Stimulated activated CD8-positive, alpha-beta memory T cell treated with anti-CD3 and anti-CD28 coated beads, Interleukin-12 subunit alpha, Interleukin-12 subunit beta, amount 100 ng/mL, for 24 hours (primary cell): ENCODE results near the gene SLC2A9.

Experiments used
- DNase-seq: peaks from one replicate; pipeline ENCODE4 v3.0.0-alpha.2; 2020; ENCODE audit errors: extremely low read depth

The SLC2A9 gene

GRCh38 chr4:10045481-10045880 is 24.2 kb upstream of the SLC2A9 start:
- DNase-seq: no peak

DNA sequence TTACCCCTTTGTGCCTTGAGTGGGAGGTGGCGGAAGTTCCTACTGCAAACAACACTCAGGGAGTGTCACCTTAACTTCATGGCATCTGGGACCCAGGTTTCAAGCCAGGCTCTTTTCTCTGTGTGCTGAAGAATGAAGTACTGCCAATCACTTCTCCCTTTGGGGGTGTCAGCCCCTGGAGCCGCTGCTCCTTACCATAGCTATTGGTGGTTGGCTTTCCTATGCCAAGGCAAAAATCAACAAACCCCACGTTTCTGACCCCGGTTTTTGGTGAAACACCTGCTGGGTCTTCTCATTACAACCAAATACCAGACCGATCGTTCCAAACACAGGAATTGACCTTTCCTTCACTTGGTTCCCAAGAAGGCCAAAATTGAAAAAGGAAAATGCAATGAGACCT is 19.7 kb upstream of the SLC2A9 start:
- DNase-seq: no peak

GRCh38 chr4:10040049-10040892 is 19.0 kb upstream of the SLC2A9 start:
- DNase-seq: no peak

GRCh38 chr4:10036807-10037342 is 15.6 kb upstream of the SLC2A9 start:
- no peak for DNase-seq

DNA sequence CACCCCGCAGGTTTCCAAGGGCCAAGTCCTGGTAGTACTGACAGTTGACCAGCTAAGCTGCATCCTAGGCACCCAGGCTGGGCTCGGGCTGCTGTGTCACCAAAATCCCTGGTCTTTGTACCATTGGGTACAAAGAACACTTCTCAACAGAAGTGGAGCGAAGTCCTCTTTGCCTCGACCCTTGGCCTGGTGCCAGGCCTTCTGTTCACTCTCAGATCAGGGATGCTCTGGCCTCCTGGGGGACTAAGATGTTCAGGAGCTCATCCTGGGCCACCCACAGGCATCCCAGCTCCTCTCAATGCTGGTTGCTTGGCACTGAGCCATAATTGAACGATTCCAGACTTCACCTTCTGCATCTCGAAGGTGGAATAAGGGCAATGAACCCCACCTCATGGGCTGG is 13.8 kb upstream of the SLC2A9 start:
- DNase-seq: no peak

- no peak for DNase-seq
Measured at GRCh38 chr4:10034612-10035104, 13.4 kb upstream of the SLC2A9 start.

DNA sequence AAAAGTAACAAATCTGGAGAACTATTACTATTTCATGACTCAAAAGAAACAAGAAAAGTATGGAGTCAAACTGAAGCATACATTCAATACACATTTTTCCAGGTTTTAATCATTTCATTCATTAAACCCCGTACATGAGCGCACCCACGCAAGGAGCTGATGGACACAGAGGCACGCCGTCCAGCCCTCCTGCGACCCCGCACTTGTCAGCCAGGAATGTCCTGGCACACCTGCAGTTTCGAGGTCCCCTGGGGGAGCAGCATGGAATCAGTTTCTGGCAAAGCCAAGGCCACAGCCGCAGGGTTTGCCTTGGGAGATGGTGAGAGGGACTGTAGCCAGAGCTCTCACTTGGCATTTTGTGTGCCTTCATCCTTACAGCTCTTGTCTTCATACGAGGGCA is 12.8 kb upstream of the SLC2A9 start:
- DNase-seq: no peak

- no peak for DNase-seq
Measured at GRCh38 chr4:10033191-10033881, 12.0 kb upstream of the SLC2A9 start.

- DNase-seq: no peak
Measured at GRCh38 chr4:10032625-10033024, 11.3 kb upstream of the SLC2A9 start.

DNA sequence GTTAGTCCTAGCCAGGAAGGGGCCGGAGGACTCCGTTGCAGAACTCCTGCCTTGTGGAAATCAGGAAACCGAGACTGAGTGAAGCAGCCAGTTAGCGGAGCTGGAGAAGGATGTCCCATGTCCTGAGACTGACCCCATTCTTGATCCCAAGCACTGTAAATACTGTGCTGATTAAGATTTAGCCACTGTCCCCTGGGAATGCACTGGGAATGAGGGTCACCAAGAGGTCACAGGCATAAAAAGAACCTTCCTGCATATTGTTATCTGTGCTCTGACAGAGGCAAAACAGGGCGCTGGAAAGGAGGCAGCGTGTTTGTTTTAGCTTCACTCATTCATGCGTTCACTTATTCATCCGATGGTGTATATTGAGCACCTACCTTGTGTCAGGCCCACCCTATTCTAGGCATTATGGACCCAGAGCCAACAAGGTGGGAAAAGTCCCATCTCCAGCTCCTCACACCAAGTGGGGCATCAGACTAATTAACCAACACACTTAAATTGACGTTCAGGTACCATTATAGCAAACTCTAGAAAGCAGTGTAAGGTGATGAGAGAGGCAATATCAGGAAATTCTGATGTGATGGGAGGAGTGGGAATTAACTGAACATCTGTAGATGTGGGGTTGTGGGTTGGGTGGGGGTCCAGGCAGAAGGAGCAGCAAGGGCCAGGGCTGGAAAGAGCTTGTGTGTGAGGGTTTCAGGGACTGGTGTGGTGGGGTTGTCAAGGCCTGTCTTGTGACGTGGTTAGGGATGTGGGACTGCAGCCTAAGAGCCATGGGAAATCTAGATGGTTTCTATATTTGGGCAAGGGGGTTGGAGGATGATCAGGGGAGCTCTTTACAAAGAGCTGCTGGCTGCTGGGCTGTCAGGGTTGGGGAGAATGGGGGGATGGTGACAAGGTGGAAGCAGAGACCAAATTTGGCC is 10.6 kb upstream of the SLC2A9 start:
- DNase-seq: no peak

- DNase-seq: no peak
Measured at GRCh38 chr4:10030972-10031667, 9.8 kb upstream of the SLC2A9 start.

DNA sequence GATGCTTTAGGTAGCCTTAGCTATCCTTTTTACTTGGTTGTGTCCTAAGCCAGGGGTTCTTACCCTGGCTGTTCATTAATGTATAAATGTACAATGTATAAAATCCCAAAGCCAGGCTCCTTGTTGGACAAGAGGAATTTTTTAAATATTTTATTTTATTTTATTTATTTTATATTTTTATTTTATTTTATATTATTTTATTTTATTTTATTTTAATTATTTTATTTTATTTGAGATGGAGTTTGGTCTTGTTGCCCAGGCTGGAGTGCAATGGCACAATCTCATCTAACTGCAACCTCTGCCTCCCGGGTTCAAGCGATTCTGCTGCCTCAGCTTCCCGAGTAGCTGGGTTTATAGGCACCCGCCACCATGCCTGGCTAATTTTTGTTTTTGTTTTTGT is 8.1 kb upstream of the SLC2A9 start:
- no peak for DNase-seq

DNA sequence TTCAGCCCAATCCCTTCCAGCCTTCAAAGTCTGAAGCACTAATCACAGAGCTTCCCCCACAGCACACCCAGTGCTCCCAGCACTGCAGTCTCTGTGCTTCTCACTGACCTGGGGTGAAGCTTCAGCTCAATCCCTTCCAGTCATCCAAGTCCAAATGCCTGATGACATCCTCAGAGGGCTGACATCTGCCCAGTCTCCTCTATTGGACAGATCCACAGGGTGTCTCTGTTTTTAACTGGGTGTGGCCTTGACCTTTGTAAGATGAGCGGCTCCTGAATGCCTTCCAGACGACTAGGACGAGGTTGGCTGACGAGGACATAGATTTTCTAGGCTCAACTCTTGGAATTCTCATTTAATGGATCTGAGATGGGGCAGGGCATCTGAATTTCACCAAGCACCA is 7.6 kb upstream of the SLC2A9 start:
- no peak for DNase-seq

DNA sequence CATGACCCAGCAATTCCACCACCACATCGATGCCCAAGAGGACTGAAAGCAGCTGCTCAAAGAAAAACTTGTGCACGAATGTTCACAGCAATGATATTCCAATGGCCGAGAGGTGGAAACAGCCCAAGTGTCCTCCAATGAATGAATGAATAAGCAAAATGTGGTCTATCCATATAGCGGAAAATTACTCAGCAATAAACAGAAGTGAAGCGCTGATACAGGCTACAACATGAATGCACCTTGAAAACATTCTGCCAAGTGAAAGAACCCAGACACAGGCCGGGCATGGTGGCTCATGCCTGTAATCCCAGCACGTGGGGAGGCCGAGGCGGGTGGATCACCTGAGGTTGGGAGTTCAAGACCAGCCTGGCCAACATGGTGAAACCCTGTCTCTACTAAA is 5.2 kb upstream of the SLC2A9 start:
- no peak for DNase-seq

DNA sequence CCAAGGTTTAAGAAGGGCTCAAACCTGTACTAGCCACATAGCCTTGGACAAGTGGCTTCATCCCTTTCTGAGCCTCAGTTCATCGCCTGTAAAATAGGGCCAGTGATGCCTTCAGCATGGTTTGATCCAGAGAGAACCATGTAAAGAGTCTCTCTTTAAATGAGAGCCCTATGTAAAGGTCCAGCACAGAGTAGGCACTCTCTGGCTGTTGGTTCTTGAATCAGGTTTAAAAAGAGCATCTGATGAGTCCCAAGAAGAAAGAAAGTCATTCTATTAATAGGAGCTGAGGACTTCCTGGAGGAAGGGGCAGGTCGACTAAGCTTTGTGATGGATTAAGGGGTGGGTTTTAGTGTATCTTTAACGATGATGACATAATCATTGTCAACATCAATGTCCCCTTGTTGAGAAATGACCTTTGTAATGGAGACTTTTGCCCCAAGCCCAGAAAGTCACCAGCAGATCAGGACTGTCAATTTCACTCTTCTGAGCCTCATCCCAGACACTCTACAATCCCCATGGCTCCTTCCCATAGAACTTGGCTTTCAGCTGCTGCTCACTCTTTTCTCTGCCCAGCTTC is 4.0 kb upstream of the SLC2A9 start:
- DNase-seq: no peak

- DNase-seq: no peak
Measured at GRCh38 chr4:10024303-10024702, 3.0 kb upstream of the SLC2A9 start.

DNA sequence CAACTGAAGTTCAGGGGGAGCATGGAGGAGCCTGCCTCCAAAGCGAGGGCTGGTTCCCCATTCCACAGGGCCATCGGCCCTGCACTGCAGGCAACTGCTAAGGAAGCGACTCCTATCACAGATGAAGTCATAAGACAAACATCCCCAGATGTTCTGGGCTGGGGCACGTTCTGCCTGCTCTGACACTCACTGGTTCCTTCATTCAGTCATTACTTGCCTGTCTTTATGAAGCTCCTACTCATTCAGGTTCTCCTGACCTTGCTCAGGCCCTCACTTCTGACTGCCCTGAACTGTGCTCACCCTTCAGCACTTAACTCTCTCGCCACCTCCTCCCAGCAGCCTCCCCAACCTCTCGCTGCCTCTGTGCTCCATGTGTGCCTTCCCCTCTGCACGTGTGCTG is 2.5 kb upstream of the SLC2A9 start:
- DNase-seq: no peak

- no peak for DNase-seq
Measured at GRCh38 chr4:10023050-10023419, 1.7 kb upstream of the SLC2A9 start.

- DNase-seq: no peak
Measured at GRCh38 chr4:10022346-10023049, 1.2 kb upstream of the SLC2A9 start.

GRCh38 chr4:10021653-10022023 is 341 bp upstream of the SLC2A9 start:
- DNase-seq: no peak
